A549 treated with CpdA at 1 μM for 4 hours (cell line): Measurements from ENCODE around the gene SRP14. TPM values are rescaled to one million over a fixed set of nuclear protein-coding genes. Genes with fewer than 3 reads are reported as not detected.

Experiments
- total RNA-seq: library from RNA; stranded (reverse); fragments of 200-300 nt; extraction: Qiagen RNA extraction; gene quantifications from 5 replicates; pipeline ENCODE4 v1.2.3, GENCODE V29; 2022; ENCODE audit warnings: low read depth

The SRP14 gene, protein sequence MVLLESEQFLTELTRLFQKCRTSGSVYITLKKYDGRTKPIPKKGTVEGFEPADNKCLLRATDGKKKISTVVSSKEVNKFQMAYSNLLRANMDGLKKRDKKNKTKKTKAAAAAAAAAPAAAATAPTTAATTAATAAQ
- 228 to 271 TPM (median 247 TPM) in 5 replicates for total RNA-seq

DNA sequence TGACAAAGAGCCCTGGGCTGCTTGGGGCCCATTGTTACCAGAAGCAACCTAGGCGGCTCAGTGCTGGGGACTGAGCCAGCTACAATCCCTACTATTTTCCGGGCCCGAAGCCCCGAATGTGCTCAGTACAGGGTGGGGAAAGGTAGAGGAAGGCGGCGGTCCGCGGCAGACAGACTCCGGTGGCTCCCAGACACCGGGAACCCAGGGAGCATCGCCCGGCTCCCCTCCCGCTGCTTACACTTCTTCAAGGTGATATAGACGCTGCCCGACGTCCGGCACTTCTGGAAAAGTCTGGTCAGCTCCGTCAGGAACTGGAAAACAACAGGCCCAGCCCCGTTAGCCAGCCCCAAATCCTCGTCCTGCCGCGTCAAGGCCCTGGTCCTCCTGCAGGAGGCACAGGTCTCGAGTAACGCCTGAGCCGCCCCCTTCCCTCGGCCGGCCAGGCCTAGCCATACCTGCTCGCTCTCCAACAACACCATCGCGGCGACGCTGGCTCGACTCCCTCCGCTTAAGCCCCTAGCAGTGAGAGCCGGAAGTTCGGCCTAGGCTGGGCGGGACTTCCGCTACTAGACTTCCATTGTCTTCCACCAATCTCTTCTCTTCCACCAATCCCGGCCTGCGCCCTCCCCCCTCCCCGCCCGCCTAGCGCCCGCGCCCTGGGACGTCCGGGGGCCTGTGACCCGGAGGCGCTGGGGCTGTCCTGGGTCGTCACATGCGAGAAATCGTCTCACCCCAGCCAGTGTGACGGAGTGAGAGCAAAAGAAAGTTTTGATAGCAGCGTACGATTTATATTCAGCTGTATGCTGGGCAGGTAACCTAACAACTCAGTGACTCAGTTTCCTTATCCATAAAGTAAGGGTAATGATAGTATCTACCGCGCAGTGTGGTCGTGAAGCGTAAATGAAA lies at the start of gene SRP14:
SRP14 (minus strand) TSS at position 544 of the 906 bp plus-strand sequence; CDS start at position 479, 65 bp downstream.

Other genes with a start within 250 kb of the SRP14 start
- 11.0 to 13.9 TPM (median 11.3 TPM) in 5 replicates for gene GPR176, start 118.9 kb downstream of the SRP14 start, total RNA-seq
- 16.6 to 22.5 TPM (median 19.2 TPM) in 5 replicates for gene EIF2AK4, start 105.1 kb downstream of the SRP14 start, total RNA-seq
- gene BMF, start 69.7 kb upstream of the SRP14 start, total RNA-seq, result 1.6 to 3.0 TPM (median 1.8 TPM) in 5 replicates
- 28.2 to 33.9 TPM (median 30.0 TPM) in 5 replicates for gene BUB1B, start 121.9 kb upstream of the SRP14 start, total RNA-seq
- gene PAK6, start 199.9 kb upstream of the SRP14 start, total RNA-seq, result 0.19 to 0.47 TPM (median 0.30 TPM) in 4 of 5 replicates, not detected in the other
- gene ANKRD63, start 243.9 kb upstream of the SRP14 start, total RNA-seq, result 0.19 to 0.42 TPM (median 0.32 TPM) in 4 of 5 replicates, not detected in the other